Ovary (tissue), 3 donors: ENCODE results near the gene FALEC.
A peak's percentile ranks its signal among the peaks of the same experiment; 100 is the strongest.

Experiments
- EP300 ChIP-seq: sonication (generic); formaldehyde crosslinking; IDR thresholded peaks from one replicate; pipeline ENCODE4 v1.6.1; 2017; ENCODE audit warnings: antibody characterized with exemption
- POLR2A ChIP-seq: fragments of 450-650 bp; IDR thresholded peaks from one replicate; pipeline ENCODE4 v1.6.1; 2017; ENCODE audit warnings: antibody characterized with exemption, mild to moderate bottlenecking, moderate library complexity
- TF ChIP-seq, protein P1 (sequence below), 3 donors: fragments of 450-650 bp in 2 of 3; fragments of 200-600 bp in 1 of 3; IDR thresholded peaks; one replicate each; pipeline versions ENCODE4 v1.5.1 to v1.8.0; 2016 to 2022; ENCODE audit warnings: antibody characterized with exemption in 3 of 3, mild to moderate bottlenecking in 1 of 3
- donor health status: DM: no; HTN: no; CAD: no.

DNA sequence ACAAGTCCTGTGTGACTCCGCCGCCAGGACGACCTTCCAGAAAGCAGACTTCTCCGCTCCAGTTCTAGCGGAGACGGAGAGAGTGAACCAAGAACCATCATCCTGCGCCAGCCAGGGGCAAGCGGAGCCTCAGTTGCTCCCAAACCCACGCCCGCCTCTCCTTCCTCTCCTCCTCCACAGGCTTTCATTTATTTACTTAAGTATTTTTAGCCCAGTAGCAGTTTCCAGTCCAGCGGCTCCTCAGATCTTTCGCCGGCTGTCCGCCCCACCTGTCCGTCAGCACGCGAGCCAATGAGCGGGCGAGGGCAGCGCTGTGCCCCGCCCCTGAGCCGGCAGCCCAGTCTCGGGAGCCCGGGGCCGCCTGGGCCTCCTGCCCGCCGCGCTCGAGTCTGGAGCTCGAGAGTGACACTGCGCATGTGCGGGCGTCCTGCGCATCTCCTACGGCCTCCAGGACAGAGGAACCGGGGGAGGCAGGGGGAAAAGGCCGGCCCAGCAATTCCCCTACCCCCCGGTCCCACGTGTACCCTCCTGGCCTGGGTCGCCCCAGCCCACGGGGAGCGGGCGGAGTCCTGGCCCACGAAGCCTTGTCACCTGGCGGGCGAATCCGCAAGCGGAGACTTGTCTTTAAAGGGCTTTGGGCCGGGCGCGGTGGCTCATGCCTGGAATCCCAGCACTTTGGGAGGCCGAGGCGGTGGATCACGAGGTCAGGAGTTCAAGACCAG is at the start of gene FALEC:
- TF ChIP-seq, protein P1, sequence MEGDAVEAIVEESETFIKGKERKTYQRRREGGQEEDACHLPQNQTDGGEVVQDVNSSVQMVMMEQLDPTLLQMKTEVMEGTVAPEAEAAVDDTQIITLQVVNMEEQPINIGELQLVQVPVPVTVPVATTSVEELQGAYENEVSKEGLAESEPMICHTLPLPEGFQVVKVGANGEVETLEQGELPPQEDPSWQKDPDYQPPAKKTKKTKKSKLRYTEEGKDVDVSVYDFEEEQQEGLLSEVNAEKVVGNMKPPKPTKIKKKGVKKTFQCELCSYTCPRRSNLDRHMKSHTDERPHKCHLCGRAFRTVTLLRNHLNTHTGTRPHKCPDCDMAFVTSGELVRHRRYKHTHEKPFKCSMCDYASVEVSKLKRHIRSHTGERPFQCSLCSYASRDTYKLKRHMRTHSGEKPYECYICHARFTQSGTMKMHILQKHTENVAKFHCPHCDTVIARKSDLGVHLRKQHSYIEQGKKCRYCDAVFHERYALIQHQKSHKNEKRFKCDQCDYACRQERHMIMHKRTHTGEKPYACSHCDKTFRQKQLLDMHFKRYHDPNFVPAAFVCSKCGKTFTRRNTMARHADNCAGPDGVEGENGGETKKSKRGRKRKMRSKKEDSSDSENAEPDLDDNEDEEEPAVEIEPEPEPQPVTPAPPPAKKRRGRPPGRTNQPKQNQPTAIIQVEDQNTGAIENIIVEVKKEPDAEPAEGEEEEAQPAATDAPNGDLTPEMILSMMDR (IDR thresholded peaks at IDR 0.05): peak in 1 of 3 donors; percentile 9
- TF ChIP-seq POLR2A: no peak
- TF ChIP-seq EP300: no peak
